K562 (cell line): Measurements from ENCODE around the gene HMCN1. TPM values are rescaled to one million over a fixed set of nuclear protein-coding genes. Genes with fewer than 3 reads are reported as not detected.
A peak's percentile ranks its signal among the peaks of the same experiment; 100 is the strongest.

ENCODE experiments used
- ATAC-seq: fragments of 200-7000 bp; cut with Tn5 transposase; 3 replicates; pipeline ENCODE4 v1.9.1; 2020; ENCODE audit warnings: moderate library complexity
- BruUV-seq: library from RNA; stranded (reverse); fragments of 400-500 nt; replicated peaks from 2 replicates; lab custom pipeline; 2021; lab: Mats Ljungman, UMichigan
- CTCF ChIA-PET: fragments of 300-600 bp; formaldehyde crosslinking; extraction: SDS; loops from one replicate; lab custom pipeline; 2021; ENCODE audit warnings: low intra/inter-chr PET ratio; lab: Yijun Ruan, JAX
- POLR2A ChIA-PET: fragments of 300-600, 350-650 bp; sonication (Branson Sonifier 250); formaldehyde crosslinking; extraction: SDS; loops from one replicate; lab custom pipeline; 2021; ENCODE audit warnings: antibody characterized with exemption, inconsistent platforms; lab: Yijun Ruan, JAX
- DNase-seq, 4 experiments: peaks; one replicate each; pipeline versions ENCODE4 v3.0.0 to v3.0.0-alpha.2; 2011 to 2018; ENCODE audit warnings: low spot score in 3 of 4, mixed read lengths in 3 of 4; ENCODE audit errors: extremely low read depth in 1 of 4
- FAIRE-seq: peaks from 2 replicates; lab custom pipeline; 2011; peaks lifted over from hg19 to GRCh38; lab: Jason Lieb, UNC
- H2AFZ ChIP-seq: 2 replicates; pipeline ENCODE4 v1.6.0; 2011; ENCODE audit warnings: low read depth, low read length, control low read depth, inconsistent platforms
- H3K27ac ChIP-seq: fragments of 200-600 bp; 3 replicates; pipeline ENCODE4 v1.8.0; 2011; ENCODE audit warnings: low read depth, mild to moderate bottlenecking, control low read depth, inconsistent platforms, low read length, moderate library complexity, mixed read lengths; ENCODE audit errors: extremely low read depth
- H3K27me3 ChIP-seq, 2 experiments: fragments of 300-600 bp in 1 of 2; 2 replicates in 1 of 2; 3 replicates in 1 of 2; pipeline versions ENCODE4 v1.6.0 to v1.8.0; 2011; ENCODE audit warnings: inconsistent platforms in 2 of 2, low read length in 2 of 2, mild to moderate bottlenecking in 1 of 2, mixed read lengths in 1 of 2, moderate library complexity in 1 of 2; ENCODE audit not compliant: control insufficient read depth in 2 of 2, insufficient read depth in 2 of 2
- H3K36me3 ChIP-seq: fragments of 300-600 bp; 3 replicates; pipeline ENCODE4 v1.8.0; 2011; ENCODE audit warnings: mild to moderate bottlenecking, low read length, inconsistent platforms; ENCODE audit not compliant: control insufficient read depth, insufficient read depth
- H3K4me1 ChIP-seq, 2 experiments: fragments of 200-600 bp in 1 of 2; replicated peaks in 1 of 2; 2 replicates in 1 of 2; 3 replicates in 1 of 2; pipeline versions ENCODE4 v1.5.1 to v1.8.0; 2011; ENCODE audit warnings: inconsistent platforms in 2 of 2, low read length in 2 of 2, mild to moderate bottlenecking in 1 of 2, mixed read lengths in 1 of 2, moderate library complexity in 1 of 2; ENCODE audit not compliant: control insufficient read depth in 2 of 2, insufficient read depth in 2 of 2
- H3K4me2 ChIP-seq: 2 replicates; pipeline ENCODE4 v1.6.1; 2011; ENCODE audit warnings: low read length, control low read depth, inconsistent platforms, mixed read lengths; ENCODE audit not compliant: insufficient read depth
- H3K4me3 ChIP-seq: fragments of 200-600 bp; sonication (generic), shearing (Covaris generic); 2 replicates; pipeline ENCODE4 v1.5.1; 2016; ENCODE audit warnings: control low read depth, inconsistent platforms
- H3K79me2 ChIP-seq: fragments of 200-600 bp; 3 replicates; pipeline ENCODE4 v1.8.0; 2011; ENCODE audit warnings: low read length, inconsistent platforms; ENCODE audit not compliant: control insufficient read depth, insufficient read depth
- H3K9ac ChIP-seq, 2 experiments: 2 replicates each; pipeline versions ENCODE4 v1.6.0 to v1.6.1; 2011; ENCODE audit warnings: low read depth in 2 of 2, low read length in 2 of 2, control low read depth in 1 of 2, inconsistent platforms in 1 of 2, mild to moderate bottlenecking in 1 of 2, mixed read lengths in 1 of 2; ENCODE audit not compliant: insufficient read depth in 1 of 2
- H3K9me1 ChIP-seq: one replicate; pipeline ENCODE4 v1.6.0; 2011; ENCODE audit warnings: inconsistent platforms, mild to moderate bottlenecking, low read length, moderate library complexity; ENCODE audit not compliant: control insufficient read depth, insufficient read depth
- H3K9me3 ChIP-seq: replicated peaks from 2 replicates; pipeline ENCODE4 v1.5.1; 2011; ENCODE audit warnings: low read depth, low read length, inconsistent platforms; ENCODE audit not compliant: control insufficient read depth, insufficient read depth
- H4K20me1 ChIP-seq: replicated peaks from 2 replicates; pipeline ENCODE4 v1.6.1; 2011; ENCODE audit warnings: low read length, inconsistent platforms, mixed read lengths; ENCODE audit not compliant: control insufficient read depth, insufficient read depth
- CEBPG ChIP-seq, 3 experiments: fragments of 200-800 bp in 1 of 3; sonication (Bioruptor generic) in 1 of 3; sonication (generic) in 1 of 3; formaldehyde crosslinking in 1 of 3; IDR thresholded peaks in 2 of 3; conservative IDR thresholded peaks in 1 of 3; 2 replicates each; pipeline versions ENCODE4 v1.6.1 to v1.8.0; 2016 to 2022; ENCODE audit warnings: missing compliant biosample characterization in 2 of 3, missing genetic modification characterization in 2 of 3, mild to moderate bottlenecking in 1 of 3, missing genetic modification reagents in 1 of 3
- DMBX1 ChIP-seq: fragments of 250-450 bp; sonication (Bioruptor Pico); IDR thresholded peaks from 2 replicates; pipeline ENCODE4 v1.8.0; 2022; ENCODE audit warnings: inconsistent platforms, mild to moderate bottlenecking, moderate library complexity, borderline replicate concordance
- PKNOX1 ChIP-seq: fragments of 450-650 bp; IDR thresholded peaks from 2 replicates; pipeline ENCODE4 v1.6.1; 2016
- TCF7L2 ChIP-seq: fragments of 150-350 bp; IDR thresholded peaks from 2 replicates; pipeline ENCODE4 v1.6.1; 2016; ENCODE audit warnings: low read depth, mild to moderate bottlenecking, low read length, moderate library complexity
- ZNF436 ChIP-seq: fragments of 250-450, 450-650 bp; sonication (Bioruptor Pico); formaldehyde crosslinking; IDR thresholded peaks from 2 replicates; pipeline ENCODE4 v1.7.0; 2020; ENCODE audit warnings: mild to moderate bottlenecking
- WGBS: fragments of 100-300 bp; shearing (Covaris generic); methylation state at CpG from one replicate; pipeline ENCODE4 v1.1.6; 2016; ENCODE audit warnings: low coverage, mixed read lengths; ENCODE audit not compliant: insufficient coverage; ENCODE audit errors: missing lambda C conversion rate; 5-methylcytosine and 5-hydroxymethylcytosine counted together
- in situ Hi-C: fragments of 300-500 bp; cut with MboI; formaldehyde crosslinking; loops from 4 replicates; pipeline ENCODE4 v1.15.0; 2018; ENCODE audit warnings: inconsistent platforms, mixed read lengths
- intact Hi-C: fragments of 100-400 bp; cut with micrococcal nuclease; formaldehyde crosslinking; loops from 2 replicates; pipeline ENCODE4 v1.14.2; 2022
- polyA plus RNA-seq, 8 experiments: library from polyadenylated mRNA; depleted of rRNA in 4 of 8; stranded (reverse) in 5 of 8; unstranded in 3 of 8; fragments of >200 nt; fragmentation: Nextera tagmentation in 2 of 8; fragmentation: Illumina TruSeq in 1 of 8; extraction: Ambion mirVana in 2 of 8; extraction: Trizol in 1 of 8; gene quantifications; 2 replicates each; pipeline versions ENCODE4 v1.2.1 to v1.2.3, GENCODE V29; 2011 to 2014; ENCODE audit warnings: inconsistent platforms in 1 of 8, missing spikeins in 1 of 8
- total RNA-seq, 7 experiments: library from RNA; depleted of rRNA in 6 of 7; stranded (reverse); fragments of >200 nt in 6 of 7; fragmentation: Illumina TruSeq in 2 of 7; extraction: Trizol in 2 of 7; gene quantifications; 2 replicates each; pipeline versions ENCODE4 v1.2.1 to v1.2.3, GENCODE V29; 2011 to 2021; ENCODE audit warnings: low replicate concordance in 1 of 7

Gene HMCN1
- total and polyA plus RNA-seq, 9 of the 15 experiments (the other 6 are each of a cell fraction or from before 2014, with no cell fraction given) = 0.07 to 0.36 (median 0.21) TPM

GRCh38 chr1:186178426-186179043 is 444.3 kb downstream of the HMCN1 start:
- no TSS peak for BruUV-seq
- Histone ChIP-seq H3K4me2 (peak overlapping the region; percentile 16; the same call in 1 of the 2 replicates), H3K27ac (no peak overlapping the region), H3K4me3 (no peak overlapping the region), H3K9me1 (no peaks in the 10 kb centered on the region), H2AFZ (peak overlapping the region; percentile 84), H3K4me1 (no peaks in the 10 kb centered on the region), H3K36me3 (no peaks in the 10 kb centered on the region), H4K20me1 (no peaks in the 10 kb centered on the region), H3K9me3 (no peaks in the 10 kb centered on the region), H3K79me2 (no peaks in the 10 kb centered on the region), H3K27me3 (no peaks in the 10 kb centered on the region), H3K9ac (no peak overlapping the region)
- no peak for TF ChIP-seq ZNF436
- 0 out of 2 replicates have a peak, but pooled peaks have one; percentile 52 for TF ChIP-seq DMBX1
- intact Hi-C loops = no loop called here
- in situ Hi-C loops = no loop called here
- peak; percentile 29 for FAIRE-seq
- WGBS = 36% methylated on average over 5 of the region's 5 CpGs
- peak; percentile 69 for ATAC-seq
- POLR2A ChIA-PET = no interaction called here
- CTCF ChIA-PET = no interaction called here
- no peak for DNase-seq

GRCh38 chr1:186179231-186179630 is 445.0 kb downstream of the HMCN1 start:
- peak overlapping the region; percentile 47; the same call in 1 of the 2 replicates for H3K4me2 ChIP-seq
- no peak overlapping the region for H3K4me3 ChIP-seq
- H3K36me3 ChIP-seq = no peaks in the 10 kb centered on the region
- no peaks in the 10 kb centered on the region for H3K79me2 ChIP-seq
- BruUV-seq = no TSS peak
- no peaks in the 10 kb centered on the region for H4K20me1 ChIP-seq
- H2AFZ ChIP-seq = peak overlapping the region; percentile 84
- no peak overlapping the region for H3K9ac ChIP-seq
- WGBS = 12% methylated on average over 3 of the region's 3 CpGs
- CTCF ChIA-PET = no interaction called here
- no peaks in the 10 kb centered on the region for H3K9me1 ChIP-seq
- H3K27me3 ChIP-seq = no peaks in the 10 kb centered on the region
- no peak overlapping the region for H3K27ac ChIP-seq
- intact Hi-C loops (no loop called here), in situ Hi-C loops (no loop called here)
- ATAC-seq (no peak), DNase-seq (no peak), FAIRE-seq (no peak)
- H3K4me1 ChIP-seq = no peaks in the 10 kb centered on the region
- TF ChIP-seq PKNOX1 (0 out of 2 replicates have a peak, but pooled peaks have one; percentile 15), TCF7L2 (no peak), CEBPG (CRISPR knock-in tag; IDR thresholded peaks at IDR 0.05) (no peak), CEBPG (tag; conservative IDR thresholded peaks at IDR 0.05 in 1 of 2, IDR thresholded peaks at IDR 0.05 in 1 of 2) (0 out of 4 replicates have a peak, but pooled peaks of 1 of the 2 experiments have one; percentile 4)
- POLR2A ChIA-PET = interaction anchor here (1.1 kb wide), 1 partner anchor 14 kb away, joined by 3 read pairs; no protein-coding TSS in a partner anchor
- H3K9me3 ChIP-seq = no peaks in the 10 kb centered on the region
